Lower leg skin (tissue), 3 donors: ENCODE data around the gene TRAPPC12.

Experiments used
- POLR2A ChIP-seq, 2 donors: fragments of 450-650 bp; IDR thresholded peaks; one replicate each; pipeline ENCODE4 v1.6.1; 2016 to 2017; ENCODE audit warnings: antibody characterized with exemption in 2 of 2, mild to moderate bottlenecking in 1 of 2, moderate library complexity in 1 of 2
- TF ChIP-seq, protein P1 (sequence below), 3 donors: fragments of 450-650 bp; IDR thresholded peaks; one replicate each; pipeline ENCODE4 v1.5.1; 2016; ENCODE audit warnings: antibody characterized with exemption in 3 of 3, mild to moderate bottlenecking in 3 of 3, moderate library complexity in 2 of 3

DNA sequence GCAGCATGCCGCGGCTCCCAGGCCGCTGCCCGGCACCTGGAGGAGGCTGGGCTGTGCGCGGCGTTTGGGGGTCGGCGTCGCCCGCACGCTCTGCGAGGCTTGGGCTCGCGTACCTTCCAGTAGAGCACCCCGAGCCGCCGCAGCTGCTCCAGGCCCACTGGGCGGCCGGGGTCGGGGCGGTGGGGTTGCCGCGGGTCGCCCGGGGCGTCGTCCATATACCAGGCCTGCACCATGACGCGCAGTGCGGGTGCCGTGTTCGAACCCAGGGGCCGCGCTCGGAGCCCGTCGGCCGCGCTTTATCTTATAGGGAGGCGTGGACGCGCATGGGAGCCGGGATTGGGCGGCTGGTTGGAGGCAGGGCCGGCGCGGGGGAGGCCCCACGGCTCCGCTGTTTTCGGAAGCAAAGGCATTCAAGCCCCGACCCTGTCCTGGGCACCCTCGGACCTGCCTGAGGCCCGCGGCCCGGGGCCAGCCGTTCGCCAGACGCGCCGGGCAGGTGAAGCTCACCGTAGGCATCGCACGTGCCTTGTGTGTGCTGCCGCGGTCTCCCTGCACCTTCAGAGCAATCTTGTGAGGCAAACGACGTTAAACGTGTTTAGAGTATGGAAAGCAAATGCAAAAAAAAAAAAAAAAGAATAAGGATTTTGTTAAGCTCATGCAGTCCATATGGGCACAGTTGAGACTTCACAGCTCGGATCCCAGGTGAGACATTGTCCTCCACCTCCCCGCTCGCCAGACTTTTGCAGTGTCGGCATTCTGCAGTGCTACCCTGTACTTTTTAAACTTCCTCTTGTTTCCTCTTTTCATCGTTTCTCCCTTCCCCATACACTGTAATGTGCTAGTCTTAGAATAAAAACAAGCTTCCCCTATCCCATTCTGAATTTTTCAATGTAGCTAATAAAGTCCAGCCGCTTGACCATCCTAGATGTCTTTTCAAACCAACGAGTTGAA lies 140.0 kb downstream of the TRAPPC12 start, which contains the start of gene ADI1:
- TF ChIP-seq POLR2A (IDR thresholded peaks at IDR 0.05): peak in 1 of 2 donors; percentile 41
- TF ChIP-seq, protein P1, sequence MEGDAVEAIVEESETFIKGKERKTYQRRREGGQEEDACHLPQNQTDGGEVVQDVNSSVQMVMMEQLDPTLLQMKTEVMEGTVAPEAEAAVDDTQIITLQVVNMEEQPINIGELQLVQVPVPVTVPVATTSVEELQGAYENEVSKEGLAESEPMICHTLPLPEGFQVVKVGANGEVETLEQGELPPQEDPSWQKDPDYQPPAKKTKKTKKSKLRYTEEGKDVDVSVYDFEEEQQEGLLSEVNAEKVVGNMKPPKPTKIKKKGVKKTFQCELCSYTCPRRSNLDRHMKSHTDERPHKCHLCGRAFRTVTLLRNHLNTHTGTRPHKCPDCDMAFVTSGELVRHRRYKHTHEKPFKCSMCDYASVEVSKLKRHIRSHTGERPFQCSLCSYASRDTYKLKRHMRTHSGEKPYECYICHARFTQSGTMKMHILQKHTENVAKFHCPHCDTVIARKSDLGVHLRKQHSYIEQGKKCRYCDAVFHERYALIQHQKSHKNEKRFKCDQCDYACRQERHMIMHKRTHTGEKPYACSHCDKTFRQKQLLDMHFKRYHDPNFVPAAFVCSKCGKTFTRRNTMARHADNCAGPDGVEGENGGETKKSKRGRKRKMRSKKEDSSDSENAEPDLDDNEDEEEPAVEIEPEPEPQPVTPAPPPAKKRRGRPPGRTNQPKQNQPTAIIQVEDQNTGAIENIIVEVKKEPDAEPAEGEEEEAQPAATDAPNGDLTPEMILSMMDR (IDR thresholded peaks at IDR 0.05): no peak
